HEK293 (cell line): ENCODE measurements around the gene ZFPM1.

Experiments
- MYNN ChIP-seq: fragments of 450-650 bp; formaldehyde crosslinking; IDR thresholded peaks from 2 replicates; pipeline ENCODE4 v1.5.1; 2016; ENCODE audit warnings: missing biosample characterization, missing genetic modification characterization, borderline replicate concordance
- PRDM4 ChIP-seq: fragments of 450-650 bp; formaldehyde crosslinking; IDR thresholded peaks from 2 replicates; pipeline ENCODE4 v1.5.1; 2017; ENCODE audit warnings: missing biosample characterization, missing genetic modification characterization
- REST ChIP-seq: fragments of 450-650 bp; formaldehyde crosslinking; IDR thresholded peaks from 2 replicates; pipeline ENCODE4 v1.5.1; 2016; ENCODE audit warnings: missing biosample characterization, missing genetic modification characterization
- SCRT1 ChIP-seq: fragments of 450-650 bp; formaldehyde crosslinking; IDR thresholded peaks from 2 replicates; pipeline ENCODE4 v1.5.1; 2016; ENCODE audit warnings: missing biosample characterization, missing genetic modification characterization, borderline replicate concordance
- ZBTB8A ChIP-seq: fragments of 450-650 bp; formaldehyde crosslinking; IDR thresholded peaks from 2 replicates; pipeline ENCODE4 v1.5.1; 2016; ENCODE audit warnings: missing biosample characterization, missing genetic modification characterization
- ZNF23 ChIP-seq: fragments of 450-650 bp; formaldehyde crosslinking; IDR thresholded peaks from 2 replicates; pipeline ENCODE4 v1.5.1; 2016; ENCODE audit warnings: missing biosample characterization, missing genetic modification characterization, borderline replicate concordance
- ZNF24 ChIP-seq: fragments of 450-650 bp; formaldehyde crosslinking; IDR thresholded peaks from 2 replicates; pipeline ENCODE4 v1.5.1; 2016; ENCODE audit warnings: missing biosample characterization, missing genetic modification characterization
- ZNF274 ChIP-seq, 2 experiments: fragments of 200-500 bp in 1 of 2; fragments of 450-650 bp in 1 of 2; sonication (Bioruptor generic) in 1 of 2; formaldehyde crosslinking in 1 of 2; IDR thresholded peaks; 2 replicates each; pipeline versions ENCODE4 v1.5.1 to v1.6.1; 2014 to 2016; ENCODE audit warnings: borderline replicate concordance in 1 of 2, inconsistent platforms in 1 of 2, low read length in 1 of 2, missing biosample characterization in 1 of 2, missing genetic modification characterization in 1 of 2
- ZNF530 ChIP-seq: fragments of 450-650 bp; formaldehyde crosslinking; IDR thresholded peaks from 2 replicates; pipeline ENCODE4 v1.5.1; 2016; ENCODE audit warnings: low read depth, missing biosample characterization, missing genetic modification characterization
- ZNF548 ChIP-seq: fragments of 450-650 bp; formaldehyde crosslinking; IDR thresholded peaks from 2 replicates; pipeline ENCODE4 v1.5.1; 2016; ENCODE audit warnings: missing biosample characterization, missing genetic modification characterization
- TF ChIP-seq, protein P1 (sequence below): fragments of 450-650 bp; formaldehyde crosslinking; IDR thresholded peaks from 2 replicates; pipeline ENCODE4 v1.5.1; 2016; ENCODE audit warnings: missing biosample characterization, missing genetic modification characterization

DNA sequence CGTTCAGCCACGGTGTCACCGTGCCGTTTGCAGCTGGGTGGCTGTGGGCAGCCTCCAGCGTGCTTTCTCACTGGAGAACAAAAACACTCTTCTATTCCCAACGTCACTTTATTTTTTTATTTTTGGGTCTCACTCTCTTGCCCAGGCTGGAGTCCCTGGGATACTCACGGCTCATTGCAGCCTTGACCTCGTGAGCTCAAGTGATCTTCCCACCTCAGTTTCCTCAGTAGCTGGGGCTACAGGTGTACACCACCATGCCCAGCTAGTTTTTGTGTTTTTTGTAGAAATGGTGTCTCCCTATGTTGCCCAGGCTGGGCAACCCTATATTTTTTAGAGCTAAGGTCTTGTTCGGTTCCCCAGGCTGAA is 82.8 kb downstream of the ZFPM1 start:
- TF ChIP-seq PRDM4 (tag by site-specific recombination): no peak
- no peak for TF ChIP-seq ZNF23 (tag by site-specific recombination)
- TF ChIP-seq, protein P1, sequence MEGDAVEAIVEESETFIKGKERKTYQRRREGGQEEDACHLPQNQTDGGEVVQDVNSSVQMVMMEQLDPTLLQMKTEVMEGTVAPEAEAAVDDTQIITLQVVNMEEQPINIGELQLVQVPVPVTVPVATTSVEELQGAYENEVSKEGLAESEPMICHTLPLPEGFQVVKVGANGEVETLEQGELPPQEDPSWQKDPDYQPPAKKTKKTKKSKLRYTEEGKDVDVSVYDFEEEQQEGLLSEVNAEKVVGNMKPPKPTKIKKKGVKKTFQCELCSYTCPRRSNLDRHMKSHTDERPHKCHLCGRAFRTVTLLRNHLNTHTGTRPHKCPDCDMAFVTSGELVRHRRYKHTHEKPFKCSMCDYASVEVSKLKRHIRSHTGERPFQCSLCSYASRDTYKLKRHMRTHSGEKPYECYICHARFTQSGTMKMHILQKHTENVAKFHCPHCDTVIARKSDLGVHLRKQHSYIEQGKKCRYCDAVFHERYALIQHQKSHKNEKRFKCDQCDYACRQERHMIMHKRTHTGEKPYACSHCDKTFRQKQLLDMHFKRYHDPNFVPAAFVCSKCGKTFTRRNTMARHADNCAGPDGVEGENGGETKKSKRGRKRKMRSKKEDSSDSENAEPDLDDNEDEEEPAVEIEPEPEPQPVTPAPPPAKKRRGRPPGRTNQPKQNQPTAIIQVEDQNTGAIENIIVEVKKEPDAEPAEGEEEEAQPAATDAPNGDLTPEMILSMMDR (tag by site-specific recombination): no peak
- TF ChIP-seq ZNF274 (IDR thresholded peaks at IDR 0.05; ENCODE audit: low read length): no peak
- TF ChIP-seq ZNF274 (tag by site-specific recombination; IDR thresholded peaks at IDR 0.05; ENCODE audit: borderline replicate concordance): no peak
- TF ChIP-seq ZNF530 (tag by site-specific recombination): no peak
- no peak for TF ChIP-seq MYNN (tag by site-specific recombination)
- no peak for TF ChIP-seq ZBTB8A
- no peak for TF ChIP-seq REST (tag by site-specific recombination)
- no peak for TF ChIP-seq SCRT1 (tag by site-specific recombination)
- no peak for TF ChIP-seq ZNF24
- no peak for TF ChIP-seq ZNF548 (tag by site-specific recombination)
